Mucosa of stomach (tissue), 1 donor: ENCODE measurements around the gene ADAMTS12.

ENCODE experiments used
- H3K27me3 ChIP-seq: one replicate; pipeline ENCODE4 v1.7.0; 2013; ENCODE audit warnings: mild to moderate bottlenecking, low read length; ENCODE audit not compliant: control insufficient read depth, insufficient read depth
- H3K36me3 ChIP-seq: one replicate; pipeline ENCODE4 v1.7.0; 2013; ENCODE audit warnings: low read length; ENCODE audit not compliant: control insufficient read depth, insufficient read depth
- H3K4me1 ChIP-seq: one replicate; pipeline ENCODE4 v1.7.0; 2013; ENCODE audit warnings: mild to moderate bottlenecking, low read length; ENCODE audit not compliant: control insufficient read depth, insufficient read depth
- H3K4me3 ChIP-seq: one replicate; pipeline ENCODE4 v1.7.0; 2013; ENCODE audit warnings: low read length
- H3K9ac ChIP-seq: one replicate; pipeline ENCODE4 v1.7.0; 2013; ENCODE audit warnings: mild to moderate bottlenecking, low read length, moderate library complexity
- H3K9me3 ChIP-seq: one replicate; pipeline ENCODE4 v1.7.0; 2013; ENCODE audit warnings: mild to moderate bottlenecking, low read length, moderate library complexity; ENCODE audit not compliant: control insufficient read depth
- donor health status: Pancreatic carcinoma.

The ADAMTS12 gene

DNA sequence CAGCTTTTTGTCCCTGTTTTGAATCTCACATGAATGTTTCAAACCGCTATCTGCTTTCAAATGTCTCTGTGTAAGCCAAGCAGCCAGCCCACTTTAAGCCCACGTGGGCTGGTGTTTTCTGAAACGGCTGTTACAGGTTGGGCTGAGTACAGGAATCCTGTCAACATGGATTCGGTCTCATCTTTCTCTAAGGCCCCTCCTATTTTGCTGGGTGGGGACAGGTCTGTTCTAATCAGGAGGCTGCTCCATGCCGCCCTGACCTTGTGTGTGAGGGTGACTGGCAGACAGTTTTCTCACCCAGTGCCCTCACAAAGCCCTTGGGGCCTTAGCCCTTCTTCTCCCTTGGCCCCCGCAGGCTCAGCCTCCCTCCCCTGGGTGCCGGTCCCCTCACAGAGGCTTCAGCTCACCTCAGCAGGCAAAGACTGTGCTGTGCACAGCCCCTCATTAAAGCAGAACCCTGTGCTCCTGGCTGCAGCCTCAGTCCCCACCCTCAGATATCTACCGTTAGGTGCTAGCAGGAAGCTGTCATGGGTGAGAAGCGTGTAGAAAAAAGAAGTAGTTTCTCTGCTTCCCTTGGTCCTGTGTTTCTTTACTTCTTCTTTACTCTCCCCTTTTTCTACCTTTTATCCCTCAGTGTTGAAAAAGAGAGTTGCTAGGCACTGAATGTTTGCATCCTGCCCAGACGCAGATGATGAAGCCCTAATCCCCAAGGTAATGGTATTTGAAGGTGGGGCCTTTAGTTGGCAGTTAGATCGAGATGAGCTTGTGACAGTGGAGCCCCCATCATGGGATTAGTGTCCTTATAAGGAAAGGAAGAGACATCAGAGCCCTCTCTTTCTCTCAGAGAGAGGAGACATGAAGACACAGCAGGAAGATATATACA, 205.7 kb downstream of the ADAMTS12 start:
- no peak overlapping the region for H3K4me3 ChIP-seq
- H3K9ac ChIP-seq = no peak overlapping the region
- H3K27me3 ChIP-seq = no peaks in the 10 kb centered on the region
- H3K36me3 ChIP-seq = no peaks in the 10 kb centered on the region
- no peaks in the 10 kb centered on the region for H3K9me3 ChIP-seq
- H3K4me1 ChIP-seq = no peaks in the 10 kb centered on the region

DNA sequence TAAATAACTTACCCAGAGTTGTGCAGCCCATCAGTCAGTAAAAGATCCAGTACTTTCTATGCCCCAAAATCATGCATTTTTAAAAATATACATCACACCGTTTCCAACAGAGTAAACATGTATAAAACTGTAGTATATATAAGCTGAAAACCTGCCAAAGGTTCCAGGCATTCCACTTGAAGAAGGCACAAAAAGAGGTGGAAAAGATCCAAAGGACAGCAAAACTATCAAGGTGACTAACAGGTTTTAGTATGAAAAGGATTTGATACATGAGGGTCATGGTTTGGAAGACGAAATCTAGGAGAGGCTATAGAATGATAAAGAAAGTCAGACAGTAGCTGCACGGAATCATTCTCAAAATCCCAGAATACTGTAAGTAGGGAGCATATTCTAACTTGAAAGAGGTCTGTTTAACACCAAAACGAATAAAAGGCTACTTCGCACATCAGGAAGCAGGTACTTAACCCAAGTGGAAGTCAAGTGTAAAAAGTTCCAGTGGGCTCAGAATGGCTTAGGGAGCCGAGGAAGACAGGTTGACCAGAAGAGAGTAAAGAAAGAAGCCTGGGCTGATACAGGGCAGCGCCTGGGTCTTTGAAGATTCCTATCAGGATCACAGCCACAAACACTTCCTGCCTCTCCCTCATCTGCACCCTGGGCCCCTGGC, 207.2 kb downstream of the ADAMTS12 start:
- Histone ChIP-seq H3K4me3 (no peak overlapping the region), H3K36me3 (no peaks in the 10 kb centered on the region), H3K4me1 (no peaks in the 10 kb centered on the region), H3K9me3 (no peaks in the 10 kb centered on the region), H3K27me3 (no peaks in the 10 kb centered on the region), H3K9ac (no peak overlapping the region)

DNA sequence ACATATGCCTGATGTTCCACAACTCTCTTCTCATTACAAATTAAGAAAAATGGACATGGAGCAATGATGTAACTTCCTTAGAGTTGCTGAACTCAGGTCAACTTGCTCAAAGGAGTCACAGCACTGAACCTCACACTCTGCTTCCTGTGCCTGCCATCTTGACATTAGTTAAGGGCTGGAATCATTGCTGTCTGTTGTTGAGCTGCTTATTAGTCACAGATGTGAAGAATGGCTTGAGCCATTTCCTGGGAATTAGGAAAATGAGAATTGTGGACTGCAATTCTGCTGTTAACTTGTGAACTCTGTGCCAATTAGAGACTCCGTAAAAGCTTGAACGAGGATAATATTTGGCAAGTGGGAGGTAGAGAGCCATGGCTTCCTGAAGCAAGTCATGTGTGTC, 212.0 kb downstream of the ADAMTS12 start:
- Histone ChIP-seq H3K9me3 (no peaks in the 10 kb centered on the region), H3K4me3 (no peak overlapping the region), H3K4me1 (no peaks in the 10 kb centered on the region), H3K27me3 (no peaks in the 10 kb centered on the region), H3K9ac (no peak overlapping the region), H3K36me3 (no peaks in the 10 kb centered on the region)

DNA sequence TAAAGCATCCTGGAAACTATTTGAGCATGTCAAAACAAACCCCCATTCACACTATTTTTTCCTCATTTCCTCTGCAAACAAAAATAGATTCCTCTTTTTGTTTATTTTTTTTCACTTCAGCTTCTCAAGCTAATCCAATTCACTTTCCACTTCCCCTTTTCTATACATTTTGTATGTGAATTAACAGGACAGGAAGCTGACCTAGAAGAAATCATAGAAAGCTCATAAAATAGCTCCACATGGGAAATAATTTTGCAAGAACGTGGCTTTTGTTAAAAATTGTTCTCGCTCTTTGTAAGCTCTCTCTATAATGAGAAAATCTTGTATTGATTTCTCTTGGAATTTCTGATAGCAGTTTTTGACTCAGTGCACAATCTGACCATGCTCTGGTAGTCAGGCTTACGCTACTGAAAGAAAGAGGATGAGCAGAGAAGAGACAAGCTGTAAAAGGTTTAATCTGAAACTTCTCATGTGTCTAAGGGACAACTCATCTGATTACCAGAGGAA, 215.8 kb downstream of the ADAMTS12 start:
- Histone ChIP-seq H3K4me1 (no peaks in the 10 kb centered on the region), H3K9me3 (no peaks in the 10 kb centered on the region), H3K36me3 (no peaks in the 10 kb centered on the region), H3K9ac (no peak overlapping the region), H3K27me3 (no peaks in the 10 kb centered on the region), H3K4me3 (no peak overlapping the region)

DNA sequence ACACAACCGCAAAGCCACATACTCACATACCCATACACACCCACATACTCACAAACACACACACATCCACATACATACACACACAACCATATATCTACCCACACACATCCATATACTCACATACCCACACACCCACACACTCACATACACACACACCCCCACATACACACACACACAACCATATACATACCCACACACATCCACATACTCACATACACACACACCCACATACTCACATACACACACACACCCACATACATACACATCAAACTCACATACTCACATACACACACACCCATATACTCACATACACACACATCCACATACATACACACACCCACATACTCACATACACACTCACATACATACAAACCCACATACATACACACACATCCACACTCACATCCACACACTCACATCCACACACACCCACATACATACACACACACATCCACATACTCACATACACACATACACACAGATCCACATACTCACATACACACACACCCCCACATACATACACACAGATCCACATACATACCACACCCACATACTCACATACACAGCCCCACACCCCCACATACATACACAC, 220.0 kb downstream of the ADAMTS12 start:
- no peaks in the 10 kb centered on the region for H3K36me3 ChIP-seq
- H3K9ac ChIP-seq = no peak overlapping the region
- no peaks in the 10 kb centered on the region for H3K27me3 ChIP-seq
- H3K4me3 ChIP-seq = no peak overlapping the region
- H3K9me3 ChIP-seq = no peaks in the 10 kb centered on the region
- H3K4me1 ChIP-seq = no peaks in the 10 kb centered on the region

DNA sequence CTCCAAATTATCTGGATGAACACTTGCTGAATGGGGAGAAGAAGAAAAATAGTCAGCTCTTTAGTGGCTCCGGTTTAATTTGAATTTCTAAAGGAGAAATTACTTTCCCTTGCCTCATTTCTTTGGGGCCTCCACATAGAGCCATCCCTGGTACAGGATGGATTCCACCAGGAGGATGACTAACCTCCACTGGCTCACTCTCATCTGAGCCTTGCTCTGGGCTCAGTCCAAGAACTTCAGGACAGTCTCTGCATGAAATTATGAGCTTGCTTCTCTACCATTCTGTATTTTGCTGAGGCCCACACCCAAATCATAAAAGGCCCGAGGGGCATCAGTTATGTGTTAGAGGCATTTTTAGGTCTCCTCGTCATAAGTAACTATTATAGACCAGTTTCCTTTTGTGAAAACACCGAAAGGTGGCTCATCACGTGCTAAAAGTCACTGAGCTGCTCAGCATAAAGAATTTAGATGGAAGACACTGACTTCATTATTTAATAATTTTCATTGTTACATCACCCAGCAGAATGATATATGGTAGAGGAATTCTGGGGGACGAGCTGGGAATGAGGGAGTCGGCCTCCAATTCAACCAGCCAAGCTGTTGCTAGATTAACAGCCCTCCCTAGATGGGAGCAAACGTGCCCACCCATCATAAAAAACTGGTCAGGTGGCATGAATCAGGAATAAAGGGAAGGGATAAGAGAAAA, 228.9 kb downstream of the ADAMTS12 start:
- H3K27me3 ChIP-seq = no peaks in the 10 kb centered on the region
- no peaks in the 10 kb centered on the region for H3K9me3 ChIP-seq
- H3K4me1 ChIP-seq = no peaks in the 10 kb centered on the region
- H3K4me3 ChIP-seq = no peak overlapping the region
- H3K36me3 ChIP-seq = no peaks in the 10 kb centered on the region
- H3K9ac ChIP-seq = no peak overlapping the region

DNA sequence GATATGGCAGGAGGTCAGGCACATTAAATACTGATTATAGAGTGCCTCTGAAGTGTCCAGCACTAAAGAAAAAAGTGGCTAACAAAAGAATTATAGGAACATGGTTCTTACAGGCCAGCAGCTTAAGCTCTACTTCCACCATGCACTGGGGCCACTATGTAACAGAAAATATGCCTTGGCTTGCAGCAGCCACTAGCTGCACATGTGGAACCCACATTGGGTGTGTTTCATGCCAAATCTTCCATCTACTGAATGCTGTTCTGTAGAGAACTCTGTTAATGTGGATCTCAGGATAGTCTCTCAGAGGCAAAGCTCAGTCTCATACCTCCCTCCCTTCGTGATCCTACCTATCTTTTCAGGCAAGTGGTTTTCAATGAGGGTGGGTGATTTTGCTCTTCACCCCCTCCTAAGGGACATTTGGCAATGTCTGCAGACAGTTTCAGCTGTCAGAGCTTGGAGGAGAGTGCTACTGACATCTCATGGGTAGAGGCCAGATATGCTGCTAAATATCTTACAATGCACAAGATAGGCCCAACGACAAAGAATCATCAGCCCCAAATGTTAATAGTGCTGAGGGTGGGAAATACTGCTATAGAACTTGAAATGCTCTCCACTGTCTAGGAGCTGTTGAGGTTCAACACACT, 232.1 kb downstream of the ADAMTS12 start:
- Histone ChIP-seq H3K9me3 (no peaks in the 10 kb centered on the region), H3K4me1 (no peaks in the 10 kb centered on the region), H3K27me3 (no peaks in the 10 kb centered on the region), H3K9ac (no peak overlapping the region), H3K4me3 (no peak overlapping the region), H3K36me3 (no peaks in the 10 kb centered on the region)

DNA sequence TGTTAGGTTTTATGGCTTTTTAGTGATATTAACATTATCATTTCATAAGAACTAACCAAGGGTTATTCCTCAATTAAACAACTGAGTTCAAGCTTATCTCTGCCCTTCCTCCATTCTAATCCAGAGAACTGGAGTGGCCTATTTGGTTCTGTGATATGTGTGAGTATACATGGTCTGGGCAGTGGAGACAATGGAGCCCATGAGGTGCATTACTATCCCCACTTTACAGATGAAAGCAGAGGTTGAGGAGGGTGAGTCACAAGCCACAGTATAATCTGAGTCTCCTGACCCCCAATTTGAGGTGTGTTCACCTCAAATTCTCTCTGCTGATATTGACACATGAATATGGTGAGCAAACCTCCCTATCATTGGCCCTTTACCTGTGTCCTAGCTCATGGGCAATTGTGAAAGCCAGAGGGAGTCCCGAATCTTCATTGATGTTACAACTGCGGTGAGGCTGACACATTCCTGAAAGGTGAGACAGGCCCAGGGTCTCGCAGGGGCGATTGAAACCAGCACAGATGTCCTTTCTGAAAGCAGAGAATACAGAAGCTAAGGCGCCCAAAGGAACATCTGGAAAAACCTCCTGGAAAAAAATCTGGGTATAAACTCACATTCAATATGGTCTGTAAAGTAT, 233.9 kb downstream of the ADAMTS12 start:
- Histone ChIP-seq H3K9ac (no peak overlapping the region), H3K9me3 (no peaks in the 10 kb centered on the region), H3K4me1 (no peaks in the 10 kb centered on the region), H3K27me3 (no peaks in the 10 kb centered on the region), H3K36me3 (no peaks in the 10 kb centered on the region), H3K4me3 (no peak overlapping the region)

DNA sequence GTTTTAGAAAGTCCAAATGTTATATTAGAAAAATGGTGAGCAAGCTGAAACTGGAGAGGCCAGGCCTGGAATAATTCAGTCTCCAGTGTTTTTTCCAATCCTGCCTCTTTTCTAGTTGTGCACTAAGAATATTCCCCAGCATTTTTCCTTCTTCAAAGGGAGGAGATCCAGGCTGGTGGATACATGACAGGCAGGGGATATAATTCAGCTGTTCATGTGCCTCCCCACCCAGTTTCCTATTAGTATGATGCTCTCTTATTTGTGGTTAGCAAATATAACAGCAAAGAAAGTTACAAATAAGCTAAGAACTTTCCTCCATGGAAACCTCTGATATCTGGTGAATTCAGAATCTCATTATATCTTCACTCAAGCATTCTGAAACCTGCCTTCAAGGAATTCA, 234.6 kb downstream of the ADAMTS12 start:
- no peak overlapping the region for H3K4me3 ChIP-seq
- H3K9me3 ChIP-seq = no peaks in the 10 kb centered on the region
- H3K4me1 ChIP-seq = no peaks in the 10 kb centered on the region
- H3K36me3 ChIP-seq = no peaks in the 10 kb centered on the region
- H3K9ac ChIP-seq = no peak overlapping the region
- H3K27me3 ChIP-seq = no peaks in the 10 kb centered on the region

DNA sequence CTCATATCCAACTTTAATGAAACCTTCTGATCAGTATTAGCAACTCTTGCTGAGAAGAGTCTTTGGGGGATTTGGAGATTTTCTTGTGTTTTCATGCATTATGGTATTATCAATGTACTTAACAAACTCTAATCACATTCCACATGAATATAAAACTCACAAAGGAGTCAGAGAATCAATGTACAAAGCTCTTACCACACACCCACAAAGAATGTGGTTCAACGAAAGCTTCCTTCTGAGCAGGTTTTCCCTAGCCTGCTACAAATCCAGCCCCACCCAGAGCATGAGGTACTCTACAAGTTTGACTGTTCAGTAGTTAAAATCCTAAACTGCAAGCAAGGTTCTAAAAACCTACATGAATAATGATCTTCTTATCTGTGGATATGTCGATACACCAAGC, 240.9 kb downstream of the ADAMTS12 start:
- Histone ChIP-seq H3K9me3 (no peaks in the 10 kb centered on the region), H3K27me3 (no peaks in the 10 kb centered on the region), H3K4me1 (no peaks in the 10 kb centered on the region), H3K36me3 (no peaks in the 10 kb centered on the region), H3K9ac (no peak overlapping the region), H3K4me3 (no peak overlapping the region)
